ENCODE measurements around the gene CRX. TPM values are rescaled to one million over a fixed set of nuclear protein-coding genes. Genes with fewer than 3 reads are reported as not detected.
A peak's percentile ranks its signal among the peaks of the same experiment; 100 is the strongest.
"Not testable (repeated sequence)": the region's sequence is repeated elsewhere in the genome, so short reads cannot be mapped to it uniquely, and the experiment has no call there.

The CRX gene
- total and polyA plus RNA-seq, 11 donors: not detected

DNA sequence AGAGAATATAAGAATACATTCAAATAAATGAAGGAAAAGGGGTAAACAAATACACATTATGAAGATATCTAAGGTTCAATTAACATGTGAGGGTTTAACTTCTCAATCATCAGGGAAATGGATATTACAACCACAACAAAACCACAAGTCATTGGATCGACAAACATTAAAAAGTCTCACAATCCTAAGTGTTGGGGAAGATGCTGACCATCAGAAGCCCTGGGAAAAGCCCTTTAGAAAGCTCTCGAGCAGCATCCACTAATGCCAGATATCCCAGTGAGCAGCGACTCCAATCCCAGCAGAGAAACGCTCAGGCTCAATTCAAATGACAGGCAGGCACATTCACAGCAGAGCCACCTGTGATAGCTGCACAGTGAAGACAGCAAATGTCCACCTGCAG, 20.5 kb upstream of the CRX start:
- intact Hi-C loops (cut with DNase I): no loop called here
- TF ChIP-seq CTCF (IDR thresholded peaks at IDR 0.05) (no peak), POLR2A (IDR thresholded peaks at IDR 0.05) (no peak)
- WGBS, 4 donors: 90 to 95% (median 94%) methylated on average over 4 of the region's 4 CpGs
- no peak overlapping the region for H3K27ac ChIP-seq
- H3K4me1 ChIP-seq: no peaks in the 10 kb centered on the region
- ATAC-seq (no peak), DNase-seq (no peak)
- peaks cover 0 to 4% (median 0%) of the 10 kb centered on the region in 9 donors for H3K27me3 ChIP-seq
- no peaks in the 10 kb centered on the region for H3K36me3 ChIP-seq
- H3K9me3 ChIP-seq: peaks cover 0 to 8% (median 0%) of the 10 kb centered on the region in 12 donors
- no peak overlapping the region for H3K4me3 ChIP-seq

DNA sequence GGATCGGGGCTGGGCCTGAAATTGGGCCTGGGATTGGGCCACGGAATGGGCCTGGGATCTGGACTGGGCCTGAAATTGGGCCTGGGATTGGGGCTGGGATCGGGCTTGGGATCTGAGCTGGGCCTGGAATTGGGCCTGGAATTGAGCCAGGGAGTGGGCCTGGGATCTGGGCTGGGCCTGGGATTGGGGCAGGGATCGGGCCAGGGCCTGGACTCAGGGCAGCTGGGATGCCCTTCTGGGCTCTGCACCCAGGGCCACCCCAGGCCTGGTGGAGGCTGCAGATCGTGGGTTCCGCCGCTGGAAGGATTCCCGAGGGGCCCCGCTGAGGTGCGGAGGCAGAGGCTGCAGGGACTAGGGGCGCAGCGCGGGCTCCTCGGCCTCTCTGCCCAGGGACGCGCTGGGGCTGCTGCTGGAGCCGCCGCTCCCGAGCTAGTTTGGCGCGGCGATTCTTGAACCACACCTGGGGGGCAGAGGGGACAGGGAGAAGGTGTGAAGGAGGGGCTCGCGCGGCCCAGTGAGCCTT, 19.2 kb upstream of the CRX start:
- 81 to 93% (median 87%) methylated on average over 21 to 24 of the region's 25 CpGs for WGBS, 4 donors
- no peak overlapping the region for H3K4me3 ChIP-seq
- DNase-seq: no peak
- H3K36me3 ChIP-seq: no peaks in the 10 kb centered on the region
- no peak for TF ChIP-seq POLR2A (IDR thresholded peaks at IDR 0.05)
- intact Hi-C loops (cut with DNase I): no loop called here
- no peak for ATAC-seq
- peaks cover 0 to 4% (median 0%) of the 10 kb centered on the region in 9 donors for H3K27me3 ChIP-seq
- H3K27ac ChIP-seq: no peak overlapping the region
- H3K4me1 ChIP-seq: no peaks in the 10 kb centered on the region
- peaks cover 0 to 8% (median 0%) of the 10 kb centered on the region in 12 donors for H3K9me3 ChIP-seq

DNA sequence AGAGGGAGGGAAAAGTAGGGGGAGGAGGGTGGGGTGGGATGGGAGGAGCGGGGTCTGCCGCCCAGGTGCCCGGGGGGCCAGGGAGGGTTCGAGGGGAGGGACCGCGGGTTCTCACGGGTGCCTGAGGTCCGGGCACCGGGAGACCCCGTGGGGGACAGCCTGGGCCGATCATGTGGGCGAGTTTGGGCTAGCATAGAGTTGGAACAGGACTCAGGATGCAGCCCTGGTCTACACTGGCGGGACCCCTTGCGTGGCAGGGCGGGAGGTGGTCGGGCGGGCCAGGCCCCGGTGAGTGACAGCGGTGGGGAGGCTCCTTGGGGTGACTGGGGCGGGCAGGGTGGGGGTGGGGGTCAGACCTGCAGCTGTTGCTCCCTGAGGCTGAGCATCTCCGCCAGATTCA, 18.6 kb upstream of the CRX start:
- H3K4me3 ChIP-seq; ATAC-seq; intact Hi-C loops (cut with DNase I); H3K4me1 ChIP-seq; H3K27me3 ChIP-seq; H3K27ac ChIP-seq; H3K9me3 ChIP-seq; H3K36me3 ChIP-seq; DNase-seq: not testable (repeated sequence)
- 70 to 87% (median 76%) methylated on average over 7 to 21 of the region's 21 CpGs for WGBS, 4 donors

DNA sequence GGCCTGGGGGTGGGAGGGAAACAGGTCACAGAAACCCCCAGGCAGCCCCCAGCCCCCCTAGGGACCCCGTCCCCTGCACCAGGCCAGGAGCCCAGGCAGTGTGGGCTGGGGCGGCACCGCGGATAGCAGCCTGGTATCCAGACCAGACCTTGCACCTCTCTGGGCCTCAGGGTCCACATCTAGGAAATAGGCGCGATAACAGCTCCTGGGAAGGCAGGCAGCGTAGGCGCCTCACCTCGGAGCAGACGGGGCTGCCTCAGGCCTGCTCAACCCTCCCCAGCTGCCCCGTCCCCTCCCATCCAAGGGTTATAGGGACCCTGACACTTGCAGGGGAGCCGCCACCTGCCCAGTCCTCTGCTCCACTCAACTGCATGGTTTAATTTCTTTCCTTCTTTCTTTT, 18.1 kb upstream of the CRX start:
- H3K27ac ChIP-seq; DNase-seq; H3K36me3 ChIP-seq; H3K4me1 ChIP-seq; H3K4me3 ChIP-seq; intact Hi-C loops (cut with DNase I); H3K9me3 ChIP-seq; H3K27me3 ChIP-seq; ATAC-seq: not testable (repeated sequence)
- 83 to 88% methylated on average over 11 to 12 of the region's 12 CpGs; no CpG with 5 or more reads in 2 of the 4 donors for WGBS, 4 donors

DNA sequence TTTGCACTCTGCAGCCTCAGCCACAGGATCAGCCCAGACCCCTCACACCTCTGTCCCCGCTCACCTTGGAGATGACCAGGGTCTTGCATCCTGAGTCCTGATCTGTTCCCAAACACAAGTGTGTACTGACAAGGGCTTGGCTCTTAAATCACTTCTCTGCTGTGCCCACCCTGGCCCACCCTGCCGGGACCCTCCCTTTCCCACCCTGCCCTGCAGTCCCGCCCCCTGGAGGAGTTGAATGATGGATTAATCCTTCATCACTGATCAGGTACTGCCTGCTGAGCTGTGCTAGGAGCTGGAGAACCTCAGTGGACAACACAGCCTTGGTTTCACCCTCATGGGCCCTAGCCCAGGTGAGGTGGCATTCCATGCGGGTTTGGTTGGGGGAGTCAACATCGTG, 17.3 kb upstream of the CRX start, which contains the start of gene TPRX1:
Gene TPRX1, minus strand, starts transcription at position 101 of the 400 bp plus-strand sequence. Its CDS starts 12 bp downstream, at position 89.
- H3K36me3 ChIP-seq; H3K27me3 ChIP-seq; H3K27ac ChIP-seq; H3K9me3 ChIP-seq; H3K4me1 ChIP-seq; DNase-seq; intact Hi-C loops (cut with DNase I); H3K4me3 ChIP-seq: not testable (repeated sequence)
- 83 to 88% (median 86%) methylated on average over 5 of the region's 5 CpGs for WGBS, 4 donors
- ATAC-seq: peak in 1 of 4 donors; percentile 33

DNA sequence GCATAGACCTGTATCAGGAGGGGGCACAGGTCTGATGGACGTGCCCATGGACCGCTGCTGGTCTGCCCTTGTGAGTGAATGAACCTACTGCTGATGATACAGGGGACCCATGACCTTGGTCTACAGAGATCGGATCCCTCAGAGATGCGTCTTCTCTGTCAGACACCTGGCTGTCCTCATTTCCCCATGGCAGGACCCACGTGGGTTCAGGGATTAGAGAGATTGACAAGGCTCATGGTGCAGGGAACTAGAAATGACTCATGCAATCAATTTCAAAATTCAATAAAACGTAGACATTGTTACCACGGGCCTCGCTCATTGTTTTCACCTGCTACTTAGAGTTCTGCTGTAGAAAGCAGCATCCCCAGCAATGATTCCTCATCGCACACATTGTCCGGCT, 16.4 kb upstream of the CRX start:
- Histone ChIP-seq H3K4me3 (no peak overlapping the region), H3K36me3 (no peaks in the 10 kb centered on the region), H3K9me3 (peaks cover 0 to 8% (median 0%) of the 10 kb centered on the region in 12 donors), H3K27ac (no peak overlapping the region), H3K4me1 (no peaks in the 10 kb centered on the region), H3K27me3 (no peaks in the 10 kb centered on the region)
- intact Hi-C loops (cut with DNase I): no loop called here
- ATAC-seq (no peak), DNase-seq (no peak)
- TF ChIP-seq POLR2A (IDR thresholded peaks at IDR 0.05): no peak
- TF ChIP-seq CTCF (IDR thresholded peaks at IDR 0.05): no peak
- WGBS, 4 donors: 84 to 89% (median 86%) methylated on average over 10 of the region's 10 CpGs
